PC-3 (cell line): Measurements from ENCODE around the gene LAMC2. TPM values are rescaled to one million over a fixed set of nuclear protein-coding genes. Genes with fewer than 3 reads are reported as not detected.

Experiments used
- total RNA-seq: library from RNA; depleted of rRNA; stranded (reverse); fragments of >200 nt; gene quantifications from 2 replicates; pipeline ENCODE4 v1.2.3, GENCODE V29; 2014; rRNA removed

Gene LAMC2
- total RNA-seq, 1 experiment from 2014 or later: 105 TPM

Other genes starting within 250 kb of the LAMC2 start
- not detected in 2 replicates for gene SHCBP1L, start 233.1 kb upstream of the LAMC2 start, total RNA-seq
- gene LAMC1, start 162.8 kb upstream of the LAMC2 start, total RNA-seq: 71.5 TPM in 2 replicates
- gene NMNAT2, start 232.1 kb downstream of the LAMC2 start, total RNA-seq: 6.0 and 6.6 TPM in 2 replicates